ENCODE data around the gene C17orf114.

GRCh38 chr17:4766723-4767122, 35.4 kb downstream of the C17orf114 start:
- TF ChIP-seq CHD1 (IDR thresholded peaks at IDR 0.05; ENCODE audit: low read depth, low read length), result no peak
- TF ChIP-seq CTCF (conservative IDR thresholded peaks at IDR 0.05; ENCODE audit: low read depth, low read length), result no peak
- no peak for TF ChIP-seq POLR2A (IDR thresholded peaks at IDR 0.05; ENCODE audit: low read depth, low read length)
- no peak for TF ChIP-seq USF2 (IDR thresholded peaks at IDR 0.05; ENCODE audit: low read depth, low read length)
- TF ChIP-seq MXI1 (IDR thresholded peaks at IDR 0.05; ENCODE audit: borderline replicate concordance, low read depth, low read length), result no peak
- TF ChIP-seq RFX5 (IDR thresholded peaks at IDR 0.05; ENCODE audit: low read depth, low read length), result no peak
- no peak for TF ChIP-seq RCOR1 (IDR thresholded peaks at IDR 0.05; ENCODE audit: insufficient replicate concordance, low read length)
- TF ChIP-seq RAD21 (IDR thresholded peaks at IDR 0.05; ENCODE audit: low read length), result no peak
- TF ChIP-seq ELK1 (IDR thresholded peaks at IDR 0.05; ENCODE audit: borderline replicate concordance, low read depth, low read length), result no peak
